GM12892 (cell line): Measurements from ENCODE around the gene LDLRAD4.

ENCODE experiments used
- POLR2A ChIP-seq: IDR thresholded peaks from 2 replicates; pipeline ENCODE4 v1.6.1; 2011; ENCODE audit warnings: low read depth, low read length, control low read depth
- POLR2AphosphoS5 ChIP-seq: IDR thresholded peaks from 2 replicates; pipeline ENCODE4 v1.6.1; 2011; ENCODE audit warnings: low read depth, low read length, control low read depth
- TAF1 ChIP-seq: IDR thresholded peaks from 2 replicates; pipeline ENCODE4 v1.6.1; 2011; ENCODE audit warnings: low read depth, mild to moderate bottlenecking, control low read depth, low read length, borderline replicate concordance

DNA sequence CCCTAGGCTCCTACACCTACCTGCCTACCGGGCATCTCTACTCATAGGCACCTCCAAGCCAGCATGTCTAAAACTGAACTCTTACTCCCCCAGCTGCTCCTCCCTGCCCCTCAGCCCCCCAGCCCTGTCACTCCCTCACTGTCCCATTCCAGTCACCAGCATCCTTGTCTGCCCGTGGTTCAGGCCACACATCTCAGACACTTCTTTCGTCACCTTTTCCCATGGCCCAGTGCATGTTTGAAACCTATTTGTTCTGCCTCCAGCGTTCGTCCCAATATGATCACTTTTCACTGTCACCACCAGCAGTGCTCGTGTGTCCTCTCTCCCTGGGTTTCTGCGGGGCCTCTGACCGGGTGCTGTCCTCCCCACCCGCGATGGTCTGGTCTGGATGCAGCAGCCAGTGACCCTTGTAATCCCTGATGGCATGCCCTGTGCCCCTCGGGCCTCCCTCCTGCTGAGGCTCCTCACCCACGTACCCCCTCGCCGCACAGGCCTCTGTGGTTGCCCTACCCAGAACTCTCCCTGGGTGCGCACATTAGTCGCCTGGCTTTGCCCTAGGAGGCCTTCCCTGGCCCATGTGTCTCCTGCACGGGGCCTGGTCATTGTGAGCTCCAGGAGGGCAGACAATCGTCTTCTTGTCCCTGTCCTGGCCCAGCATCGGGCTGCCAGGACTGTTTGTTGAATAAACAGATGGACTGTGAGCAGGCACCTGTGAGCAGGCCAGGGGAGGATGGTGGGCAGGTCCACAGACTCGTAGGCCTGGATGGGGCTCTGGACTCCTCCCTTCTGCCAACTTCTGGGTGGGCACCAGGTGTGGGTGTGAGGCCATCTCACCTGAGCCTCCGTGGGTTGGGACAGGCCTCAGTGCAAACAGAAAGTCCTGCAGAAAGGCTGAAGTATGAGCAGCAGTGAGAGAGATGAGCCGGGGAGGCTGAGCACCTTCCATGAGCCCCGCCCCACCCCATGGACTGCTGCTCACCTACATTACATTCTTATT lies 15.5 kb downstream of the LDLRAD4 start:
- TF ChIP-seq POLR2AphosphoS5 (no peak), POLR2A (no peak), TAF1 (no peak)
